PC-9 (cell line): ENCODE data around the gene LCA5.

Experiments
- EZH2 ChIP-seq: fragments of 200-600 bp; sonication (generic); IDR thresholded peaks from 2 replicates; pipeline ENCODE4 v1.8.0; 2017; ENCODE audit warnings: antibody characterized with exemption, low read depth
- TF ChIP-seq, protein P1 (sequence below): fragments of 200-600 bp; sonication (generic); conservative IDR thresholded peaks from 2 replicates; pipeline ENCODE4 v1.6.1; 2017; ENCODE audit warnings: mixed run types, antibody characterized with exemption, mild to moderate bottlenecking, moderate library complexity

DNA sequence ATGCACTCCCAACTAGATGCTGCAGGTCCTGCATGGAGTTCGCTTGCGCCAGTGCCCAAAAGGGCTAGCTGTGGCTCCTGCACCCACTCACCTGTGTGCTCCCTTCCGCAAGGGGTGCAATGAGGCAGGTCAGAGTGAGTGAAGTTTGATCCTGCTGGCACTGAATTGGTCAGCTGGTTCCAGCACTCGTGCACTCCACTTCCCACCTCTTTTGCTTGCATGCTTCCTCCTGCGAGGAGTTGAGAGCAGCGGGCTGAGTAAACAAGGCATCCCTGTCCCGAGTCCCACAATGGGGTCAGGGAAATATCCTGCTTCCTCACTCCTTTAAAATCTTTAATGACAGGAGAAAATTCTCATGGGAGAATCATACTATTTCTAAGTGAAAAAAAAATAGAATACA, 86.2 kb downstream of the LCA5 start:
- TF ChIP-seq, protein P1, sequence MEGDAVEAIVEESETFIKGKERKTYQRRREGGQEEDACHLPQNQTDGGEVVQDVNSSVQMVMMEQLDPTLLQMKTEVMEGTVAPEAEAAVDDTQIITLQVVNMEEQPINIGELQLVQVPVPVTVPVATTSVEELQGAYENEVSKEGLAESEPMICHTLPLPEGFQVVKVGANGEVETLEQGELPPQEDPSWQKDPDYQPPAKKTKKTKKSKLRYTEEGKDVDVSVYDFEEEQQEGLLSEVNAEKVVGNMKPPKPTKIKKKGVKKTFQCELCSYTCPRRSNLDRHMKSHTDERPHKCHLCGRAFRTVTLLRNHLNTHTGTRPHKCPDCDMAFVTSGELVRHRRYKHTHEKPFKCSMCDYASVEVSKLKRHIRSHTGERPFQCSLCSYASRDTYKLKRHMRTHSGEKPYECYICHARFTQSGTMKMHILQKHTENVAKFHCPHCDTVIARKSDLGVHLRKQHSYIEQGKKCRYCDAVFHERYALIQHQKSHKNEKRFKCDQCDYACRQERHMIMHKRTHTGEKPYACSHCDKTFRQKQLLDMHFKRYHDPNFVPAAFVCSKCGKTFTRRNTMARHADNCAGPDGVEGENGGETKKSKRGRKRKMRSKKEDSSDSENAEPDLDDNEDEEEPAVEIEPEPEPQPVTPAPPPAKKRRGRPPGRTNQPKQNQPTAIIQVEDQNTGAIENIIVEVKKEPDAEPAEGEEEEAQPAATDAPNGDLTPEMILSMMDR, result no peak
- no peak for TF ChIP-seq EZH2
